GM19455 (cell line): ENCODE data around the gene TNS3.
"Not testable (repeated sequence)": the region's sequence is repeated elsewhere in the genome, so short reads cannot be mapped to it uniquely, and the experiment has no call there.

ENCODE experiments used
- ATAC-seq: cut with Tn5 transposase; IDR thresholded peaks from one replicate; pipeline ENCODE4 v1.9.1; 2021; ENCODE audit not compliant: unreplicated experiment

The TNS3 gene

DNA sequence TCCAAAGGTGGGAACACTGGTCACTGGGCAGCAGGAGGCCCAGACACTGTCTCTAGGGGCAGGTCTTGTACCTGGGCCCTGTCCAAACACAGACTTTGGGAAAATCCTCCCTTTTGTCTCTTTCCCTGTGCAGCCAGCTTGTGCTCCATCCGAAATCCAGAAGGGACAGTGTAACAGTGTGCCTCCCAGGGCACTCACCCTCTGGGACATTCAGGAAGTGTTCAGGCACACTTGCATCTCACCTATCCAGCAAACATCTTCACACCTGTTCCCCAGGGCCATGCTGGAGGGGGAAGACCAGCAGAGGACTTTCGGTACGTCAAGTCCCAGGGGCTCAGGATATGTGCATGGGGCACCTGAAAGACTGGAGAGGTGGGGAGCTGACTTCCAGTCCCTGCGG is 38.9 kb downstream of the TNS3 start:
- ATAC-seq = no peak

GRCh38 chr7:47542051-47542450 is 39.9 kb downstream of the TNS3 start:
- ATAC-seq = no peak

GRCh38 chr7:47541485-47541884 is 40.4 kb downstream of the TNS3 start:
- not testable (repeated sequence) for ATAC-seq

GRCh38 chr7:47540387-47541350 is 41.2 kb downstream of the TNS3 start:
- ATAC-seq = no peak

GRCh38 chr7:47540053-47540386 is 41.9 kb downstream of the TNS3 start:
- ATAC-seq = no peak

GRCh38 chr7:47539398-47540052 is 42.4 kb downstream of the TNS3 start:
- no peak for ATAC-seq

DNA sequence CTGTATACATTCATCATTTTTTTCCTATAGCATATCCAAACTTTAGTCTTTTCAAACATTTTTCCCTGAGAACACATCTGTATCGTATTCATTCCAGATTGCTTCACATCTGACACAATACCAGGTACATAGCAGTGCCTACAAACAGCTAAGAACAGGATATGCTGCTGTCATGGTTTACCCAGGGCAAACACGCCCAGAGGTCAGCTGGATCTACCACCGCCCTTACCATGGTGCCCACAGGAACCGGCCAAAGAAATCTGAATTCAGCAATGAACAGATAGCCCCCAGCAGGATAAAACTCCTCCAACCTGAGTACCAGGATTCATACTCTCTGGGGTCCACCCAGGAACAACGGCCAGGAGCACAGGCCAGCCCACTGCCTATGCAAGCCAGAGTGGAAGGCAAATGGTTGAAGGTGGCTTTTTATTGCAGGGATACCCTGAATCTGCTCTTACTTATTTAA is 43.0 kb downstream of the TNS3 start:
- ATAC-seq = no peak

DNA sequence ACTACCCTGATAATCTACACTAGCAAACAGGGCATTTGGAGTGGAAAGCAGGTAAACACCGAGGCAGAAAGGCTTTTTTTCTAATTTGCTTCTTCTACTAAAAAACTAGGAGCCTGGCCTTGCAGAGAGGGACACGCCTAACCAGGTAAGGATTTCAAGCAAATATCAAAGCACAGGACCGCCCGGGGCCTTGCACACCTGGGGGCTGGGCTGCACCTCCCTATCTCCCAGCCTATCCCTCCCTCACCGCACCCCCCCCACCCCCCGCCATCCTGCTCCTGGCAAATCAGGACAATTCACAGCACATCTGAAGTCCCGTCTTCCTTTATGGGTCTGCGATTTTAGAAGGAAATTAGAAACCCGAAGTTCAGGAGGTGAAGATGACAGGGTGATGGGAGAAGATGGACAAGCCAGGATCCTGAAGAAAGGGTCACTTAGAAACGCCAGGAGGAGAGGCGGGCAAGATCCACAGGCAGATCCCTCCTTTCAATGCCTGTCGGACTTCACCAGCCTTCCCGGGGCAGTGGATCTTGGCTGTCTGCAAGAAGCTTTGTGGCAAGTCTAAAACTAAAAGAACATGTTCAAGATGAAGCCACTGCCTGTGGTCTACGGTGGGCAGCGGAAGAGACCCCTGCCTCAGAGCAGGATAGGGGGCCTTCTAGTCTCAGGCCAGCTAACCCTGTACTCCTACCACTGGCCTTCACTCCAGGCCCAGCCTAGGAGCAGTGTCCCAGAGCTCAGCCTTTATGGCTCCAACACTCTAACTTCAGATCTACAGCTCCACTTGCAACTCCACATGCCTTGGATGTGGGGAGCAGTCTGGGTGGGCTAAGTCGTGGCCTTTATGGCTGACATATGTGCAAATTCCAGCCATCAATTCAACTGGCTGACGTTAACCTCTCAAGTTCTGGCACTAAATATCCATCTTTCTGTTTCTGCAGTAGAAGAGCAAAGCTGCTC is 43.9 kb downstream of the TNS3 start:
- ATAC-seq = no peak

GRCh38 chr7:47536661-47537611 is 45.0 kb downstream of the TNS3 start:
- no peak for ATAC-seq

GRCh38 chr7:47535704-47536628 is 45.9 kb downstream of the TNS3 start:
- no peak for ATAC-seq

- no peak for ATAC-seq
These were observed 46.7 kb downstream of the TNS3 start for GRCh38 chr7:47535035-47535703.

DNA sequence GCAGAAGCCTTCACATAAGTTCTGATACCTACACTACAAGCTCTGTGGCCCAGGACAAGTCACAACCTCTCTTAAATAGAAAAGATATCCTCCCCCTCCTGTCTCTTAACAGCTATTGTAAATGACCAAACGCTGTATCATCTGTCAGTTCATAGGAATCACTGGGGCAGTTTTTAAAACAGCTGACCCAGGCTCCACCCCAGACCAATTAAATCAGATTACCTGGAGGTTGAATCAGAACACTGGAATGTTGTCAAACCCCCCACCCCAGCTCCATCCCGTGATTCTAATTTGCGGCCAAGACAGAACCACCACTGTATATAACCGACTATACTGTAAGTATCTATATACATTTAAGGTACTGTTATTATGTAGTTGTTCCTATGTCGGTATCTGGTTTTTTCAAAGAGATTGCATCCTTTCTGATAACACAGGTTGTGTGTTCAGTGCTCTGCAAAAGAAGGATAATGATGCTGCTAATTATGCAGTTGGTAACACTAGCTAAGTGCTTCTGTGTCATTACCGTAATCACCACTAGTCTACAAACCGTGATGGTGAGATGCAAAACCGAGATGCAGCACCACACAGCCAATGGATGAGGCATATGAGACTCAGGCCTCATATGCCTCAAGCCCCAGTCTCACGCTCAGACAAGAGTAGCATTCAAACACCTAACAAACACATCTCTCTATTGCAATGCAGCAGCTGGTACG is 47.4 kb downstream of the TNS3 start:
- ATAC-seq = no peak

GRCh38 chr7:47531584-47532492 is 50.1 kb downstream of the TNS3 start:
- ATAC-seq = no peak

- no peak for ATAC-seq
These were observed 51.9 kb downstream of the TNS3 start for GRCh38 chr7:47529826-47530555.

GRCh38 chr7:47529405-47529804 is 52.5 kb downstream of the TNS3 start:
- no peak for ATAC-seq

GRCh38 chr7:47528471-47528870 is 53.4 kb downstream of the TNS3 start:
- no peak for ATAC-seq
